Hepatocyte (in vitro differentiated cells): ENCODE results near the gene GTPBP3.

Source experiments
- EZH2 ChIP-seq: fragments of 200-600 bp; sonication (generic); IDR thresholded peaks from 2 replicates; pipeline ENCODE4 v1.6.1; 2016; ENCODE audit warnings: antibody characterized with exemption, mild to moderate bottlenecking, borderline replicate concordance
- EZH2phosphoT487 ChIP-seq: fragments of 200-600 bp; sonication (generic); IDR thresholded peaks from one replicate; pipeline ENCODE4 v1.6.1; 2018; ENCODE audit warnings: antibody characterized with exemption, mild to moderate bottlenecking, low read depth, moderate library complexity; ENCODE audit not compliant: unreplicated experiment, severe bottlenecking
- TF ChIP-seq, protein P1 (sequence below): fragments of 200-600 bp; sonication (generic); IDR thresholded peaks from 2 replicates; pipeline ENCODE4 v1.5.1; 2016; ENCODE audit warnings: antibody characterized with exemption, mild to moderate bottlenecking; ENCODE audit not compliant: poor library complexity

DNA sequence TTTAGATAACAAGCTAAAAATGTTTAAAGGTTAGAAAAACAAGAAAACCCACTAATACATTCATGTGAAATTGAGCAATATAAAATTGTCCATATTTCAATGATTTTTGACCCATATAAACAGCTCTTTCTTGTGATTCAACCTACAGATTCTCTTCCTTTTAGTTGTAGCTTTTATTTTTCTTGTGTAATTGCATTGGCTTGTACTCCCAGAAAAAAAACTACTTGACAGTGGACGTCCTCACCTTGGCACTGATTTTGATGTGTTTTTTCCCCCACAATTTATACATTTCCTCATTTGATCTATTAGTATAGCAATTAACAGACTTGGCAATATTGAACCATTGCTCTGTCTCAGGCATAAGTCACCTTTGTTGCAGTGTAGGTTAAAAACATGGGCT, 51.9 kb downstream of the GTPBP3 start:
- TF ChIP-seq, protein P1, sequence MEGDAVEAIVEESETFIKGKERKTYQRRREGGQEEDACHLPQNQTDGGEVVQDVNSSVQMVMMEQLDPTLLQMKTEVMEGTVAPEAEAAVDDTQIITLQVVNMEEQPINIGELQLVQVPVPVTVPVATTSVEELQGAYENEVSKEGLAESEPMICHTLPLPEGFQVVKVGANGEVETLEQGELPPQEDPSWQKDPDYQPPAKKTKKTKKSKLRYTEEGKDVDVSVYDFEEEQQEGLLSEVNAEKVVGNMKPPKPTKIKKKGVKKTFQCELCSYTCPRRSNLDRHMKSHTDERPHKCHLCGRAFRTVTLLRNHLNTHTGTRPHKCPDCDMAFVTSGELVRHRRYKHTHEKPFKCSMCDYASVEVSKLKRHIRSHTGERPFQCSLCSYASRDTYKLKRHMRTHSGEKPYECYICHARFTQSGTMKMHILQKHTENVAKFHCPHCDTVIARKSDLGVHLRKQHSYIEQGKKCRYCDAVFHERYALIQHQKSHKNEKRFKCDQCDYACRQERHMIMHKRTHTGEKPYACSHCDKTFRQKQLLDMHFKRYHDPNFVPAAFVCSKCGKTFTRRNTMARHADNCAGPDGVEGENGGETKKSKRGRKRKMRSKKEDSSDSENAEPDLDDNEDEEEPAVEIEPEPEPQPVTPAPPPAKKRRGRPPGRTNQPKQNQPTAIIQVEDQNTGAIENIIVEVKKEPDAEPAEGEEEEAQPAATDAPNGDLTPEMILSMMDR: no peak
- TF ChIP-seq EZH2phosphoT487 (no peak), EZH2 (no peak)
